Neural cell (in vitro differentiated cells): ENCODE data around the gene OXSR1. TPM values are rescaled to one million over a fixed set of nuclear protein-coding genes. Genes with fewer than 3 reads are reported as not detected.
"Not testable (repeated sequence)": the region's sequence is repeated elsewhere in the genome, so short reads cannot be mapped to it uniquely, and the experiment has no call there.

Source experiments
- H2AFZ ChIP-seq: fragments of 200-600, 300-800 bp; sonication (generic), shearing (Covaris generic); 2 replicates; pipeline ENCODE4 v1.6.0; 2014; ENCODE audit warnings: low read depth, mild to moderate bottlenecking, antibody characterized with exemption, low read length, moderate library complexity
- H3F3A ChIP-seq: fragments of 200-600 bp; shearing (Covaris generic); 2 replicates; pipeline ENCODE4 v1.6.1; 2016; ENCODE audit warnings: mild to moderate bottlenecking, moderate library complexity, mixed read lengths, antibody characterized with exemption, low read length; ENCODE audit not compliant: insufficient read depth, poor library complexity, severe bottlenecking
- H3K27ac ChIP-seq: fragments of 200-600, 300-800 bp; sonication (generic), shearing (Covaris generic); 2 replicates; pipeline ENCODE4 v1.5.1; 2014; ENCODE audit warnings: mild to moderate bottlenecking, low read length, moderate library complexity
- H3K27me3 ChIP-seq: fragments of 300-800, 200-600 bp; sonication (generic), shearing (Covaris generic); 2 replicates; pipeline ENCODE4 v1.6.0; 2014; ENCODE audit warnings: mild to moderate bottlenecking, low read depth, low read length, moderate library complexity; ENCODE audit not compliant: insufficient read depth
- H3K36me3 ChIP-seq: fragments of 300-800, 200-600 bp; sonication (generic), shearing (Covaris generic); 2 replicates; pipeline ENCODE4 v1.5.1; 2014; ENCODE audit warnings: mild to moderate bottlenecking, antibody characterized with exemption, low read length, moderate library complexity; ENCODE audit not compliant: insufficient read depth
- H3K4me2 ChIP-seq: fragments of 300-800, 200-600 bp; sonication (generic), shearing (Covaris generic); 2 replicates; pipeline ENCODE4 v1.6.0; 2014; ENCODE audit warnings: mild to moderate bottlenecking, low read length
- H3K4me3 ChIP-seq: fragments of 300-800, 200-600 bp; sonication (generic), shearing (Covaris generic); 2 replicates; pipeline ENCODE4 v1.5.1; 2014; ENCODE audit warnings: mild to moderate bottlenecking, low read length, moderate library complexity
- H3K79me2 ChIP-seq: fragments of 200-600 bp; shearing (Covaris generic); replicated peaks from 2 replicates; pipeline ENCODE4 v1.6.0; 2014; ENCODE audit warnings: mild to moderate bottlenecking, low read length, moderate library complexity; ENCODE audit not compliant: insufficient read depth
- H3K9ac ChIP-seq: fragments of 300-800, 200-600 bp; sonication (generic), shearing (Covaris generic); 2 replicates; pipeline ENCODE4 v1.6.1; 2016; ENCODE audit warnings: mild to moderate bottlenecking, low read length, mixed read lengths
- H3K9me2 ChIP-seq: fragments of 200-600 bp; shearing (Covaris generic); 2 replicates; pipeline ENCODE4 v1.6.1; 2016; ENCODE audit warnings: mild to moderate bottlenecking, low read length, mixed read lengths; ENCODE audit not compliant: insufficient read depth
- H3K9me3 ChIP-seq: fragments of 200-600, 300-800 bp; sonication (generic), shearing (Covaris generic); 2 replicates; pipeline ENCODE4 v1.6.1; 2016; ENCODE audit warnings: mild to moderate bottlenecking, mixed run types, low read length, moderate library complexity, mixed read lengths
- H4K20me1 ChIP-seq: fragments of 200-600 bp; shearing (Covaris generic); 2 replicates; pipeline ENCODE4 v1.6.1; 2016; ENCODE audit warnings: mild to moderate bottlenecking, mixed run types; ENCODE audit not compliant: insufficient read depth
- CTCF ChIP-seq: fragments of 450-650 bp; IDR thresholded peaks from 2 replicates; pipeline ENCODE4 v1.5.1; 2014; ENCODE audit warnings: antibody characterized with exemption, mild to moderate bottlenecking, moderate library complexity; ENCODE audit not compliant: poor library complexity, severe bottlenecking
- EP300 ChIP-seq: fragments of 450-650 bp; conservative IDR thresholded peaks from 2 replicates; pipeline ENCODE4 v1.6.1; 2014; ENCODE audit warnings: antibody characterized with exemption, mild to moderate bottlenecking, moderate library complexity; ENCODE audit not compliant: poor library complexity, severe bottlenecking
- EZH2 ChIP-seq: fragments of 200-600, 300-800 bp; shearing (Covaris generic), sonication (generic); IDR thresholded peaks from 2 replicates; pipeline ENCODE4 v1.6.1; 2014; ENCODE audit warnings: antibody characterized with exemption, low read length, borderline replicate concordance, mild to moderate bottlenecking; ENCODE audit not compliant: insufficient read depth, poor library complexity, severe bottlenecking
- MXI1 ChIP-seq: fragments of 450-650 bp; conservative IDR thresholded peaks from 2 replicates; pipeline ENCODE4 v1.6.1; 2014; ENCODE audit warnings: antibody characterized with exemption, mild to moderate bottlenecking; ENCODE audit not compliant: poor library complexity, severe bottlenecking
- POLR2AphosphoS5 ChIP-seq: IDR thresholded peaks from 2 replicates; pipeline ENCODE4 v1.6.1; 2012
- RAD21 ChIP-seq: fragments of 450-650 bp; conservative IDR thresholded peaks from 2 replicates; pipeline ENCODE4 v1.6.1; 2014; ENCODE audit warnings: antibody characterized with exemption, mild to moderate bottlenecking, moderate library complexity
- REST ChIP-seq: IDR thresholded peaks from 2 replicates; pipeline ENCODE4 v1.6.1; 2012; ENCODE audit warnings: borderline replicate concordance
- SMC3 ChIP-seq: fragments of 450-650 bp; conservative IDR thresholded peaks from 2 replicates; pipeline ENCODE4 v1.6.1; 2014; ENCODE audit warnings: antibody characterized with exemption, mild to moderate bottlenecking, moderate library complexity; ENCODE audit not compliant: poor library complexity
- TAF1 ChIP-seq: IDR thresholded peaks from 2 replicates; pipeline ENCODE4 v1.6.1; 2012; ENCODE audit warnings: low read depth
- polyA plus RNA-seq: library from polyadenylated mRNA; depleted of rRNA; stranded (reverse); fragments of >200 nt; gene quantifications from 2 replicates; pipeline ENCODE4 v1.2.3, GENCODE V29; 2014

OXSR1 gene
- polyA plus RNA-seq, 1 donor from 2014 or later, result 50.8 TPM

GRCh38 chr3:38157595-38157994 is 7.7 kb upstream of the OXSR1 start:
- TF ChIP-seq EP300 (no peak), SMC3 (no peak), CTCF (no peak), EZH2 (no peak), POLR2AphosphoS5 (no peak), RAD21 (no peak), REST (no peak)
- Histone ChIP-seq H3K9ac (no peak overlapping the region), H3K9me2 (no peaks in the 10 kb centered on the region), H3K27me3 (no peaks in the 10 kb centered on the region), H2AFZ (no peak overlapping the region), H3K9me3 (no peaks in the 10 kb centered on the region), H3K27ac (no peak overlapping the region), H3F3A (no peaks in the 10 kb centered on the region), H3K4me2 (no peak overlapping the region), H4K20me1 (no peaks in the 10 kb centered on the region), H3K4me3 (no peak overlapping the region), H3K36me3 (no peaks in the 10 kb centered on the region), H3K79me2 (no peaks in the 10 kb centered on the region)

- H4K20me1 ChIP-seq, result no peaks in the 10 kb centered on the region
- no peak overlapping the region for H3K4me2 ChIP-seq
- H3K4me3 ChIP-seq, result no peak overlapping the region
- H2AFZ ChIP-seq, result no peak overlapping the region
- no peaks in the 10 kb centered on the region for H3K27me3 ChIP-seq
- TF ChIP-seq CTCF, result no peak
- no peak for TF ChIP-seq REST
- TF ChIP-seq EP300, result no peak
- TF ChIP-seq POLR2AphosphoS5, result no peak
- TF ChIP-seq EZH2, result no peak
- no peak for TF ChIP-seq MXI1
- TF ChIP-seq RAD21, result no peak
- TF ChIP-seq SMC3, result no peak
- TF ChIP-seq TAF1, result no peak
- no peaks in the 10 kb centered on the region for H3K9me2 ChIP-seq
- no peaks in the 10 kb centered on the region for H3K36me3 ChIP-seq
- H3K9ac ChIP-seq, result no peak overlapping the region
- no peak overlapping the region for H3K27ac ChIP-seq
- H3K9me3 ChIP-seq, result no peaks in the 10 kb centered on the region
- H3K79me2 ChIP-seq, result no peaks in the 10 kb centered on the region
- no peaks in the 10 kb centered on the region for H3F3A ChIP-seq
Observed at GRCh38 chr3:38158472-38158871, 6.9 kb upstream of the OXSR1 start.

GRCh38 chr3:38160704-38161103 is 4.6 kb upstream of the OXSR1 start:
- not testable (repeated sequence) for H2AFZ ChIP-seq, H3K9ac ChIP-seq, H3K36me3 ChIP-seq, H3K9me2 ChIP-seq, H3K27ac ChIP-seq, H3K79me2 ChIP-seq, H4K20me1 ChIP-seq, H3K27me3 ChIP-seq, H3K4me3 ChIP-seq, H3F3A ChIP-seq, H3K9me3 ChIP-seq, H3K4me2 ChIP-seq
